ENCODE measurements around the gene MIB2. TPM values are rescaled to one million over a fixed set of nuclear protein-coding genes. Genes with fewer than 3 reads are reported as not detected.
A peak's percentile ranks its signal among the peaks of the same experiment; 100 is the strongest.
"Not testable (repeated sequence)": the region's sequence is repeated elsewhere in the genome, so short reads cannot be mapped to it uniquely, and the experiment has no call there.

Gene MIB2
- total RNA-seq, 4 donors from 2014 or later, result 68.3 to 162 (median 113) TPM

DNA sequence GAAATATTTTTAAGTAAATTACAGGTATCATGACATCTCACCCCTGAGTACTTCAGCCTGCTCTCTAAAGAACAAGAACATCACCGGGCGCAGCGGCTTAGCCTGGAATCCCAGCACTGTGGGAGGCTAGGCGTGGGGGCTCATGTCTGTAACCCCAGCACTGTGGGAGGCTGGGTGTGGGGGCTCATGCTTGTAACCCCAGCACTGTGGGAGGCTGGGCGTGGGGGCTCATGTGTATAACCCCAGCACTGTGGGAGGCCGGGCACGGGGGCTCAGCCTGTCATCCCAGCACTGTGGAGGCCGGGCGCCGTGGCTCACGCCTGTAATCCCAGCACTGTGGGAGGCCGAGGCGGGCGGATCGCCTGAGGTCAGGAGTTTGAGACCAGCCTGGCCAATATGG lies 51.2 kb downstream of the MIB2 start:
- no peak for TF ChIP-seq POLR2A (IDR thresholded peaks at IDR 0.05)
- TF ChIP-seq, protein P1, sequence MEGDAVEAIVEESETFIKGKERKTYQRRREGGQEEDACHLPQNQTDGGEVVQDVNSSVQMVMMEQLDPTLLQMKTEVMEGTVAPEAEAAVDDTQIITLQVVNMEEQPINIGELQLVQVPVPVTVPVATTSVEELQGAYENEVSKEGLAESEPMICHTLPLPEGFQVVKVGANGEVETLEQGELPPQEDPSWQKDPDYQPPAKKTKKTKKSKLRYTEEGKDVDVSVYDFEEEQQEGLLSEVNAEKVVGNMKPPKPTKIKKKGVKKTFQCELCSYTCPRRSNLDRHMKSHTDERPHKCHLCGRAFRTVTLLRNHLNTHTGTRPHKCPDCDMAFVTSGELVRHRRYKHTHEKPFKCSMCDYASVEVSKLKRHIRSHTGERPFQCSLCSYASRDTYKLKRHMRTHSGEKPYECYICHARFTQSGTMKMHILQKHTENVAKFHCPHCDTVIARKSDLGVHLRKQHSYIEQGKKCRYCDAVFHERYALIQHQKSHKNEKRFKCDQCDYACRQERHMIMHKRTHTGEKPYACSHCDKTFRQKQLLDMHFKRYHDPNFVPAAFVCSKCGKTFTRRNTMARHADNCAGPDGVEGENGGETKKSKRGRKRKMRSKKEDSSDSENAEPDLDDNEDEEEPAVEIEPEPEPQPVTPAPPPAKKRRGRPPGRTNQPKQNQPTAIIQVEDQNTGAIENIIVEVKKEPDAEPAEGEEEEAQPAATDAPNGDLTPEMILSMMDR (IDR thresholded peaks at IDR 0.05), result no peak
- H3K9me3 ChIP-seq, result no peaks in the 10 kb centered on the region
- H3K4me1 ChIP-seq, result no peaks in the 10 kb centered on the region
- H3K4me3 ChIP-seq, result no peak overlapping the region
- H3K27me3 ChIP-seq, result no peaks in the 10 kb centered on the region
- H3K27ac ChIP-seq, result no peak overlapping the region
- peaks cover 0 to 73% (median 0%) of the 10 kb centered on the region in 3 donors for H3K36me3 ChIP-seq
- peak in 1 of 3 donors; percentile 42 for DNase-seq

DNA sequence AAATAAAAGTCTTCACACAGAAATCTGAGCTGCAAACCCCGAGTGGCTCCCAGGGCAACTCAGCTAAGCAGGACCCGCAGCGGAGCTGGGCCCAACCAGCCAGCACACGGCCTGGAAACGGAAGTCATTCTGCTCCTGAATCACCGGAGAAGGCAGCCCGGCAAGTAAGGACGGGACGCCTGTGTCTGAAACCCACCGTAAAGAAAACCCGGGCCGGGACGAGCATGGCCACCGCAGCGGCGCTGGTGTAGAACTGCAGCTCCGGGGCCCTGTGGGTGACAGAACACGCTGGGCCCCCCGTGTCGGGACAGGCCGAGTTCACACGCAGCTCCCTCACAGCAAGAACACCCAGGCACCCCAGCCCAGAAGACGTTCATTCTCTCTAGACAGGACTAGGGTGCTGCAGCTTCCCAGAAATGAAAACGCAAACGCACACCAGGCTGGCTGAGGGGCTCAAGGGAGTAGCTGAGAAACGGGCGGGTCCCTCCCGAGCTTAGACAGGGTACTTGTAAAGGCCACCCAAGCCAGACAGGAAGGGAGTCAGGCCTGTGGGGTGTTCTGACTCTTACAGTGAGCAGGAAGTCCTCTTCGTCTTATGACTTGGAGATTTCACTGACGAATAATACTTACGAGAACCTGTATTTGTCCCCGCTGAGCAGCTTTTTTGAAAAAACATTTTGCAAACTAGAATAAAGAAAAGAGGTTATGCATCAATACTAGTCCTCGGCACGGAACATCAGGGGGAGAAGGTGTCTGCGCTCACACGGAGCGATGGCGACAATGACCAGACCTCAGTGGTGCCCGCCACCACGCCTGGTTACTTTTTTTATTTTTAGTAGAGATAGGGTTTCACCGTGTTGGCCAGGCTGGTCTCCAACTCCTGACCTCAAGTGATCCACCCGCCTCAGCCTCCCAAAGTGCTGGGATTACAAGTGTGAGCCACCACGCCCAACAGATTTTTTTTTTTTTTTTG lies 54.5 kb downstream of the MIB2 start:
- Histone ChIP-seq H3K27me3 (no peaks in the 10 kb centered on the region), H3K36me3 (peaks cover 0 to 73% (median 0%) of the 10 kb centered on the region in 3 donors), H3K4me3 (no peak overlapping the region), H3K9me3 (no peaks in the 10 kb centered on the region), H3K4me1 (no peaks in the 10 kb centered on the region), H3K27ac (no peak overlapping the region)
- DNase-seq, result peak in 1 of 3 donors; percentile 41
- no peak for TF ChIP-seq POLR2A (IDR thresholded peaks at IDR 0.05)
- TF ChIP-seq, protein P1 (IDR thresholded peaks at IDR 0.05), result no peak

DNA sequence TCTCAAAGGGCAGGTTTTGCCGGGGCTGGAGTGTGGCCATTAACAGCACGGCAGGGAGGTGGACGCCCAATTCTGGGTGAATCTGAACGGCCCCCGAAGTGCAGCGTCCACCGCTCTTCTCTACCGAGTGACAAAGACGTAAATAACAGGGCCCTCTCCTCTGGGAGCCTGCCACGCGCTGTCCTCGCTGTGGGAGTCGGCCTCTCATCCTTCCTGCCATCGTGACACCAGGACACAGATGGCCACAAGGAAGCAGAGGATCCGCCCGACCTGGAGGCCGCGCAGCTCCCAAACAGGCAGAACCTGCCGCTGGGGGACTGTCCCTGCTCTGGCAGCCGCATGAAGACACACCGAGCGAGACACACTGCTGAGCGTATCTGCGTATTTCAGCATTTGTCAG lies 55.6 kb downstream of the MIB2 start:
- no peaks in the 10 kb centered on the region for H3K4me1 ChIP-seq
- peaks cover 0 to 65% (median 0%) of the 10 kb centered on the region in 3 donors for H3K36me3 ChIP-seq
- DNase-seq, result peak in 1 of 3 donors; percentile 41
- no peaks in the 10 kb centered on the region for H3K27me3 ChIP-seq
- H3K4me3 ChIP-seq, result no peak overlapping the region
- no peak overlapping the region for H3K27ac ChIP-seq
- H3K9me3 ChIP-seq, result no peaks in the 10 kb centered on the region
- TF ChIP-seq POLR2A (IDR thresholded peaks at IDR 0.05), result no peak
- TF ChIP-seq, protein P1 (IDR thresholded peaks at IDR 0.05), result no peak

DNA sequence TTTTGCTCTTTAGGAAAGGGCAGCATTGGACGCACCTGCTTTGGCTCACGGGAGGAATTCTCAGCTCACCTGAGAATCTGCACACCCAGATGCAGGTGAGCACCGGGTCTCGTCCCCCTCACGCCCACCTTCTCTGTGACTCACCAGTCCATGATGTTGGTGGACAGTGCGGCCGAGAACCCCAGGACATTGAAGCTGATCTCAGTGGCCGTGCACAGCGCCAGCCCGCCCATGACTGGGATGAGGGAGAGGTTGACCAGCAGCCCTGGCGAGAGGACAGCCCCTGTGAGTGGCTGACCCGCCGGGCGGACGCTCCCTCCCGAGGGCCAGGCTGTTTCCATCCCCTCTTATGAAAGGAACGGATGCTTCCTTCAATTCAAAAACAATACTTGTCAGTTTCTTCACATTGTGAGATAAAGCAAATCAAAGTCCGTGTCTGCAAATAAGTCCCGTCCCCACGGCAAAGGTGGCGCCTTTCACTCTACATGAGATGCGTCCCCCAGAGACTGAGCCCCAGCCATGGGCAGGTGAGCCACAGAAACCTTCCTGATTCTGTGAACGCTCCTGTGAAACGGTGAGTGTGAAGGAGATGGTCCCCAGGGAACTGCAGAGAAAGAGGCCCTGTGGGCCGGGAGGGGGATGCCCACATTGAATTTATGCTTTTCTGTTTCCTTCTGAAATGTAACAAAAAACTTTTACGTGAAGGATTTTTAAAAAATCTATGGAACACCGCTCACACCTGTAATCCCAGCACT lies 56.2 kb downstream of the MIB2 start:
- H3K4me3 ChIP-seq, result no peak overlapping the region
- H3K27ac ChIP-seq, result no peak overlapping the region
- no peaks in the 10 kb centered on the region for H3K27me3 ChIP-seq
- H3K4me1 ChIP-seq, result no peaks in the 10 kb centered on the region
- TF ChIP-seq, protein P1 (IDR thresholded peaks at IDR 0.05), result no peak
- TF ChIP-seq POLR2A (IDR thresholded peaks at IDR 0.05), result no peak
- H3K36me3 ChIP-seq, result peaks cover 0 to 58% (median 0%) of the 10 kb centered on the region in 3 donors
- DNase-seq, result peak in 1 of 3 donors; percentile 33
- no peaks in the 10 kb centered on the region for H3K9me3 ChIP-seq

DNA sequence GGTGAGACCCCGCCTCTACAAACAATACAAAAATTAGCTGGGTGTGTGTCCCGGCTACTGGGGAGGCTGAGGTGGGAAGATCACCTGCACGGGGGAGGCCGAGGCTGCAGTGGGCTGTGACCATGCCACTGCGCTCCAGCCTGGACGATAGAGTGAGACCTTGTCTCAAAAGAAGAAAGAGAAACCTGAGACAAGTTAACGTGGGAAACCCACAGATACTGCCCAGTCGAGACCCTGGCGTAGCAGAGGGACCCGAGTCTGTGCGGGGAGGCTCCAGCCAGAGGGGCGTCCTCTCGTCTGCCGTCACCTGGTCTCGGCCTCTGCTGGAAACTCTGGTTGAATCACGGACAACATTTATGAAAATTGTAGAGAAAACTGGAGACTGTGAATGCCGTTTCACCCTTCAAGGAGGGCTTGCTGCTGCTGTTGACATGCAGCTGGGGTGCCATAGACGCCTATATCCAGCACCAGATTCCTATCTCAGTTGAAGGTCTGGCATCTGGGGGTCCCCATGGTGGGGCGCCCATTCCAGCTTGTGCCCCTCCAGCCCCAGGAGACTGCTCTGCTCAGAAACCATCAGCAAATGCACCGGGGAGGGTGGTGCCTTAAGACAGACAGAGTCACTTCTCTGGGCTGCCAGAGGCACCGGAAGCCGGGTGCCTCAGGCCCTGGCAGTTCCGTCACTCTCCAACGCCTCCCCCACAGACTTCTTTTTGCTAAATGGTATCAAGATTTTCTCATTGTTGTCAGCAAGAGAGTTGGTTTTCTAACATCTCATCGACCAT lies 57.1 kb downstream of the MIB2 start:
- DNase-seq, result peak in 1 of 3 donors; percentile 37
- no peak overlapping the region for H3K4me3 ChIP-seq
- H3K9me3 ChIP-seq, result no peaks in the 10 kb centered on the region
- H3K27ac ChIP-seq, result no peak overlapping the region
- H3K4me1 ChIP-seq, result no peaks in the 10 kb centered on the region
- TF ChIP-seq POLR2A (IDR thresholded peaks at IDR 0.05), result no peak
- TF ChIP-seq, protein P1 (IDR thresholded peaks at IDR 0.05), result no peak
- H3K36me3 ChIP-seq, result peaks cover 0 to 53% (median 0%) of the 10 kb centered on the region in 3 donors
- no peaks in the 10 kb centered on the region for H3K27me3 ChIP-seq

DNA sequence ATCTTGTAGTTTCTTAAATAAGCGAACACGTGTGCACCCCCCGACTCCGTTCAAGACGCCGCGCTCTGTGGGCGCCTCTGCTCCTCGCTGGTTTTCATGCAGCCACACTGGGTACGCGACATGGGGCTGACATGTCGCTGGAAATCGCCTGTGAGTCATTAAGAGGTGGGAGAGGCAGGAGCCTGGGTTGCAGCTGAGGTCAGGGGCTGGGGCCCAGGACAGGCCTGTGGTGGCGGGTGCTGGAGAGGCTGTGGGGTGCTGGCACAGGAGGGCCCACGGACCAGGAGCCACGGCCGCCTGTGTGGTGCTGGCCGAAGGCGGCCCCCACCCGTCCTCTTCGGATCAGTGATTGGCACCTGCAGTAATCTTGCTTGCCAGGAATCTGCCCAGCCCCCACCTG lies 59.5 kb downstream of the MIB2 start:
- not testable (repeated sequence) for H3K9me3 ChIP-seq, H3K27me3 ChIP-seq, H3K4me3 ChIP-seq
- H3K36me3 ChIP-seq, result peaks cover 0 to 30% (median 0%) of the 10 kb centered on the region in 3 donors
- H3K4me1 ChIP-seq, result peaks cover 4 to 21% (median 17%) of the 10 kb centered on the region in 4 donors
- DNase-seq, result peak in 1 of 3 donors; percentile 47
- H3K27ac ChIP-seq, result peak overlapping the region in 1 of 4 donors; percentile 59

DNA sequence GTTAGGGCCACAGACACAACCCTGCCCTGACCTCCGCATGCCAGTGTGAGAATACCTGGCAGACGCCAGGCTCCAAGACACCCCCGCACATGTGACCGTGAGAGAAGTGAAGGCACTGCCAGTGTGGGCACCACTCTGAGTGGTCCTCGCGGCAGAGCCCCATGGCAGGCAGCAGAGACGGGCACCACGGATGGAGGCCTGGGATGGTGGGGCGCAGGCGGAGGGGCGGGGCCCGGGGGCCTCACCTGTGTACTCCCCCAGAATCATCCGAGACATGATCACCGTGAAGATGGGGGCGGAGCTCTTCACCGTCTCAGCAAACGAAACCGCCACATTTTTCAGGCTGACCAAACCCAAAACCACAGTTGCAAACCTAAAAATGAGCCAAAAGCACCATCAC lies 59.9 kb downstream of the MIB2 start:
- peak in 1 of 3 donors; percentile 49 for DNase-seq
- not testable (repeated sequence) for H3K9me3 ChIP-seq, H3K27me3 ChIP-seq, H3K4me3 ChIP-seq
- Histone ChIP-seq H3K27ac (peak overlapping the region in 1 of 4 donors; percentile 59), H3K36me3 (peaks cover 0 to 26% (median 0%) of the 10 kb centered on the region in 3 donors), H3K4me1 (peaks cover 4 to 26% (median 17%) of the 10 kb centered on the region in 4 donors)

DNA sequence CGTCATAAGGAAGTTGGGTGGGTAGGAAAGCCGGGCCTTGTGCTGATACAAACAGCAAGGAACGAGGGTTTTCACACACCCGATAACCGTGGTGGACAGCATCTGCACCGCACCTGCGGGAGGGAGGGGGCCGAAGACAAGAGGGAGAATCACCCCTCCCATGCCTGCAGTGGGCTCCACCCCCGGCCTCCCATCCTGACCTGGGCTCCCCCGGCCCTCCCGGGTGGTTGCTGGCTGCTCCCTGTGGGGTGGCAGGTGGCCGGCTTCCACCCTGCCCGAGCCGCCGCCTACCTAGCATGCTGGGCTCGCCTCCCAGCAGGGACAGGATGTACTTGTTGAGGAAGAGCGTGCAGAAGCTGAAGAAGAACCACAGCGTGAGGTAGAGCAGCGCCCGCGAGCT lies 60.8 kb downstream of the MIB2 start:
- Histone ChIP-seq H3K4me1 (peaks cover 4 to 34% (median 17%) of the 10 kb centered on the region in 4 donors), H3K27ac (peak overlapping the region in 1 of 4 donors; percentile 53), H3K36me3 (peaks cover 0 to 18% (median 0%) of the 10 kb centered on the region in 3 donors)
- not testable (repeated sequence) for H3K4me3 ChIP-seq, H3K9me3 ChIP-seq, H3K27me3 ChIP-seq
- peak in 1 of 3 donors; percentile 37 for DNase-seq
